Fibroblast of skin of left quadriceps (primary cell): ENCODE measurements around the gene HPCAL1.

Experiments used
- DNase-seq, 2 experiments: peaks; one replicate each; pipeline ENCODE4 v3.0.0-alpha.2; 2013; ENCODE audit warnings: low read depth in 2 of 2

Gene HPCAL1

DNA sequence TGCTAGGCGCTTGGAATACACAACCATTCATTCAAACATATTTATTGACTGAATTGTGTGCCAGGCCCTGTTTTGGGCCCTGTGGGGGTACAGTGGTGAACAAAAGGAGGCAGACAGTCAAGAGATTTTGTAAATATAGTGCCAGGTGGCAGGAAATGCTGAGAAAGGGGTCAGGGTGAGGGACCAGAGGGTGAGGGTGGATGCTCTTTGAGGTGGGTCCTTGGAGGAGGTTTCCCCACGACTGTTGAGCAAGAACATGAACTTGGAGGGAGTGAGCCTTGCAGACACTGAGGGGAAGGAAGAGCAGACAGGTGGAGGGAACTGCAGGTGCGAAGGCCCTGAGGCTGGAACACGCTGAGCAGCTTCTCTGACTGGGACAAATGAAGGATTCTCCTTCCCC lies 104.7 kb downstream of the HPCAL1 start:
- no peak for DNase-seq

DNA sequence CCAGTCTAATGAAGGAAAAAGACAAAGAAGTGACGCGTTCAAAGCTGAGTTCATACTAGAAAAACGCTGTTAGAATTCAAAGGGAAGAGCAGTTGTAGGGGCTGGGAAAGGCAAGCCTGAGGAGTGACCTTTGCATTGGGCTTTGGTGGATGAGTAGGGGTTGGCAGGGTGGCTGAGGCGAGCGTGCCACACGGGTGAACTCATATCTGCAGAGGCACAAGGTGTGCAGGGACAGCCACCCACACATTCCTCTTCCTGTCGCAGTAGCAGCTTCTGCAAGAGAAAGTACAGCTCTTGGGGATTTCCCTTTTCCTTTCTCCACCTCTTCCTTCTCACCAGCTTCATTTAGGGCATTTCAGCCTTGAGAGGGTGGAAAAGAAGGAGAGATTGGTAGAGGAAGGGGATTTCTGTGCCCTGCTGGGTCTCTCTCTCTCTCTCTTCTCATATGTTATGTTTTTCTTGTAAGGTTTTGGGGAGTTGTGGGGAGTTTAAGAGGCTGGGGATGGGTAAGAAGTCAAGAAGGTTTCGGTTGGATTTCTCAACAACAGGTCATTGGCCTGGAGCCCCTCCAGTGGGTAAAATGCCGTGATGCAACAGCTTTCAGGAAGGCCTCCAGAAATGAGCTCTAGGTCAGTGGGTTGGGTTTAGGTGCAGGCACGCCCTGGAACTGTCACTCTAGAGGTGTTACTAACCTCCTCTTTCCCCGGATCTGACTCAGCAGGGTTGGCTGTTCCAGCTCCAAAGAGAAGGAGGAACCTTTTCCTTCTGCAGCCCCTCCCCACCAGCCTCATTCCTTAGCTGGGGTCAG lies 105.3 kb downstream of the HPCAL1 start:
- no peak for DNase-seq

DNA sequence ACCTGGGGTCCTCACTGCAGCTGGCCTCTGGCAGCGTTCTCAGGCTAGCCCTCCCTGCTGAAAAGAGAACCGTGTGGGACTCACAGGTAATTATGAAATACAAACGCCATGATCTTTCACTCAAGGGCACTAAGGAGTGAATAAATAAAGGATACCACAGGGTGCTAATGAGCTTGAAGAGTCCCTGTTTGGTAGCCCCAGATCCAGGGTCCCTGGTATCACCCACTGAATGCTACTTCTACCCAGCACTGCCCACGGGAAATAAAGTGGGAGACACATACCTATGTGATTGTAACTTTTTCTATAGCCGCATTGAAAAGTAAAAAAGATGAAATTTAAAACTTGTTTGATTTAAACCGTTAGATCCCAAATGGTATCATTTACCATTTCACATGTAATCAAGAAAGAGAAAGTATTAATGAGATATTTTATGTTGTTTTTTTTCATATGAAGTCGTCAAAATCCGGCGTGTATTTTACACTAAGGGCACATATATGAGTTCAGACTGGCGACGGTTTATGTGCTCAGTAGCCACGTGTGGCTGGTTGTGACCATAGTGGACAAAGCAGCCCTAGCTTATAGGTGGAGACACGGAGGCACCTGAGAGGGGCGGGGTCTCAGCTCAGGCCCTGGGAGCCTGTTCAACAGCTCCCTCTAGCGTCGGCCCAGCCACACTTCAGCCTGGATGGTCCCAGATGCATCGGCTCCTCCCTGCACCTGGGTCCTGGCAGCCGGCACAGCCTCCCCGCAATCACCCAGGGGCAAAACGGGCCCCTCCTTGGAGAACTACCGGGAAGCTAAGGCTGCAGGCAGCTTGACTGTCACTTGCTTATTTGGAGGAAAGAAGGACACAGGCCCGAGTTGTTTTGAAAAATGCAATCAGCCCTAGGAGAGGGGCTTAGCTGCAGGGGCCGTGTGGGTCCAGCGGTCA lies 106.2 kb downstream of the HPCAL1 start:
- DNase-seq: no peak

DNA sequence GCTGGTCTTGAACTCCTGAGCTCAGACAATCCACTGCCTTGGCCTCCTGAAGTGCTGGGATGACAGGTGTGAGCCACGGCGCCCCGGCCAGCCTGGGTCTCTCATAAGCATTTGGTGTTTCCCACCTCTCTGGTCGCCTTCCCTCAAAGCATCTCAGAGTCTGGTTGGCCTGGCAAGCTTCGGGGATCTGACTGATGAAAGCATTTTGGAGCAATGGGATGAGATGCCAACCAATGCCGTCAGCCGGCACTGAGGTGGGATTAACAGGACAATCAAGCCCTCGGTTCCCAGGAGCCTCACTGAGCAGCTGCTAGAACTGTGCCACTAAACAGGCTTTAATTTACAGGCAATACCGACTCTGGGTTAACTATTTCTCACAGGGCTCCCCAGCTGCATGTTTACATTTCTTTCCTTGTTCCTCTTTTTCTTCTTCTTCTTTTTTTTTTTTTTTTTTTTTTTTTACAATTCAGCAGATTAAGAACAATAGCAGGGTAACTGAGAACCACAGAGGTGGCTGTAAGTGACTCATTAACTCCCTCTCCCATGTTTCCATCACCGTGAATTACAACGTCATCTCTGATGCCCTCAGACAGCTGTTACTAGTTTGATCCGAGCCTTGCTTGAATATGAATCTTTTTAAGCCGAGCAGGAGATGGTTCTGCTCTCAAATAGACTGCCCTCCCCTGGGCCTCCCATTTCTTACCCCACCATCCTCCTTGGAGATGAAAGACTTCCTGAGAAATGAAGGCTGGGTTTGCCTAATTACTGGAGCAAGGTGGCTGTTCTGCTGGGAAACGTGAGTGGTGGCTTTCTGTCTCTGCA lies 107.5 kb downstream of the HPCAL1 start:
- DNase-seq: no peak

DNA sequence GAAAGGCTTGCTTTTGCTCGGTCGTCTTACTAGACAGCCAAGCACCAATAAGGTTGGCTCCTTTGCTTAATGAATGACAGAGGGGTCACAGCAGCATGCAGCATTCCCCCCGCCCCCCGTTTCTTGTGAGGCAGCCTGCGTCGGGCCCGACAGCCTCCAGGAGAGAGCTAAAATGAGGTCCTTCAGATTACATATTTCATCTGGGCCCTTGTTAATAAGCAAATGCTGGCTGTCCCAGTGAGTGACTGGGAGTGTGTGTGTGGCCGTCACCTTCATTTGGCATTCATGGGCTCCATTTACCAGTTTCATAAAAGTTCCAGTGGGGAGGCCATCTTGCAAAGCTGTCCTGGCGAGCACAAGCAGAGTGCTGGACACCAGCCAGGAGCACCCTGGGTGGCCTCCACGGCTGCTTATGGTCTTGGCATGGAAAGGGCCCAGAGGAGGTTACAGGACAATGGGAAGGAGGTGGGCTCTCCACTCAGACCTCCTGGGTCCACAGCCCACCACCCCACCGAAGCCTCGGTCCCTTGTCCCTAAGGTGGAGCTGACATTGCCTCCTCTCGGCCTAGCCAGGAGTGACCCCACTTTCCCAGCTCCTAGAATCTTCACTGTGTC lies 108.2 kb downstream of the HPCAL1 start:
- DNase-seq: no peak

DNA sequence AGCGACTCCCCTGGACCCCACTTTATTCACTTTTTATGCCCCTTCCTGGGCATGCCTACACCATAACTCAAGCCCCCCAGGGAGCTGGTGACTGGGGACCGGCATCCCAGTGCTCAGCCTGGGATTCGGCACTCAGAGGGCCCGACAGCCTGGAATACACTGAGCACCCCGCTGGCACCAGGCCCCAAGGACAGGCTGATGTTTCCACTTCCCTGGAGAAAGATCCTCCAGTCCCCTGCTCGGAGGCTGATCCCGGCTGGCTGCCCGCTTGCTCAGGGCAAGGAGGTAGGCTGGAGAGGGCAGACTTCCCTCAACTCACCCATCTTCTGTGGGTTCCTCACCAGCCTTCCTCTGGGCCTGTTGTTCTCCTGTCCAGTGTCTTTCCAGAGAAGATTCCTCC lies 108.9 kb downstream of the HPCAL1 start:
- DNase-seq: no peak

DNA sequence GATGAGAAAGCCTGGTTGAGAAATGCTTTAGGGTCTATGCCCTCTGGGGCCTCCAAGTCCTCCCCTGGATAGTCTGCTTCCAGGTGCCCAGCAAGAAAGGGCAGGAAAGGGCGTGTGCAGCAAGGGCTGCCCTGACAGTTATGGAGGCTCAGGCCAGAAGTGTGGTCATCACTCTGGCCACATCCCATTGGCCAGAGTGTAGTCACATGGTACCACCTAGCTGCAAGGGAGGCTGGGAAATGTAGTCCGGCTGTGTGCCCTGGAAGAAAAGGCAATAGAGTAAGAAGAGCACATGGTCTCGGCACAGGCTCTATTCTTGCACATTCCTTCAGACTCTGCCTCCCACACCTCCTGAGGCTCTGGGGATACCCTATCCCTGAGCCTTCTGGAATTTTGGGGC lies 109.7 kb downstream of the HPCAL1 start:
- DNase-seq: no peak

DNA sequence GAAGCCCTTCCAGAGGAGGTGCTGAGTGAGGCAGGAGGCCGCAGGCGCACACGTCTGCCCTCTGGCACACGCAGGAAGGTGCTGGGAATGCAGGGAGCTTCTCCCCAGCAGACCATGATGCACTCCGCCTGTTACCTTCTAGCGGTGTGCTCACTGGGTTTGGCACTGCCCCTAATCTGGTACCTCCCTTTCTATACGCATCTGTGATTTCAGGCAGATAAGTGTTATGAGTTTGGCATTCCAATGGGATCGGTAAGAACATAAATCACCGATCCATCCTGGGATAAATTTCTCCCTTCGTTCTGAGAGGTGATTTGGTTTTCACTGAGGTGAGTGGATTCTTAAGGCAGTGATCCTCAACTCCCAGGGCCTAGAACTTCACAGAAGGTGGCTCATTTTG lies 110.8 kb downstream of the HPCAL1 start:
- DNase-seq: no peak

DNA sequence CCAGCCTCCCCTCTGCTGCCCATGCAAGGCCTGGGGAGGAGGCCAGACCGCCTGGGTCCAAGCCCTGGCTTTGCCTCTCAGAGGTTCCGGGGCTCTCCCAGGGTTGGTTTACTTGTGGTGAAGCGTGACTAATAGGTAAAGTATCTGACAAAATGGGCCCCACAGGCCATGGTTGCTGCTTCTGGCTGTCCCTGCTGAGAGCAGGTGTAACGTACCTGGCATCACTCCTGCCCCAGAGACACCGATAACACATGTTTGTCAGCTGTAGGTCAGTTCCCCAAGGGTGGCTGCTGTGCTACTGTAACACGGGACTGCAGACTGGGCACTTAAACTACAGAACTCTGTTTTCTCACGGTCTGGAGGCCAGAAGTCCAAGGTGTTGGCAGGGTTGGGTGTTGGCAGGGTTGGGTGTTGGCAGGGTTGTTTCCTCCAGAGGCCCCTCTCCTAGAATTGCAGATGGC lies 111.3 kb downstream of the HPCAL1 start:
- no peak for DNase-seq

DNA sequence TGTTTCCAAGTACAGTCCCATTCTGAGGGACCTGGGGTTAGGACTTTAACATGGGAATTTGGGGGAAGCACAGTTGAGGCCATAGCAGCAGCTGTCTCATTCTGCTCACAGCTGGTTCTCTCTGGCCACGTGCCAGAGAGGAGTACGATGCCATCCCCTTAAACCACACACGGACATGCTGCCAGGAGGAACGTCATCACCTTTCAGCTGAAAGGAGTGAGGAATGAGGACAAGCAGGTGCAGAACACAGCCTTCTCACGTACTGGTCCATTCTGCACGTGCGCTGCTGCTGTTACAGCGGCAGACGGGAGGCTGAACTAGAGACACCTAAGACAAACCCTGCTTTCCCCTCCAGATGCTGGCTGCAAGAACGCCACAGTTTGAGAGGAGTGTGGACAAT lies 111.9 kb downstream of the HPCAL1 start:
- no peak for DNase-seq

DNA sequence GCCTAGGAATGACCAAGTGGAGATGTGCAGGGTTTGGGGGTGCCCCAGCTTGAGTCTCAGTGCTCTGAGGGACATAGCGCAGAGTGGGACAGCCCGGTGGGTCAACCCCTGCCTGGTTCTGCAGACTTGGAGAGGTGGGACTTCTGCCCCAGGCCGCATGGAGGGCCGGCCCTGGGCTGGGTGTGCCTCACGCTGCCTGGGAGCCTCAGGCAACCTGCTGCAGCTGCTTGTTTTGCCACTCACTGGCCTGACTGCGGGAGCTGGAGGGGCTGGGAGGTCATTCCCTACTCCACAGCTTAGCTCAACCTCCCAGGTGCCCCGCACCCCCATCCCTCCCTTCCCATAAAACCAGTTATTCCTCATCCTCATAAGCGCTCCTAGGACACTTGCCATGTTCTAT lies 112.3 kb downstream of the HPCAL1 start:
- no peak for DNase-seq

DNA sequence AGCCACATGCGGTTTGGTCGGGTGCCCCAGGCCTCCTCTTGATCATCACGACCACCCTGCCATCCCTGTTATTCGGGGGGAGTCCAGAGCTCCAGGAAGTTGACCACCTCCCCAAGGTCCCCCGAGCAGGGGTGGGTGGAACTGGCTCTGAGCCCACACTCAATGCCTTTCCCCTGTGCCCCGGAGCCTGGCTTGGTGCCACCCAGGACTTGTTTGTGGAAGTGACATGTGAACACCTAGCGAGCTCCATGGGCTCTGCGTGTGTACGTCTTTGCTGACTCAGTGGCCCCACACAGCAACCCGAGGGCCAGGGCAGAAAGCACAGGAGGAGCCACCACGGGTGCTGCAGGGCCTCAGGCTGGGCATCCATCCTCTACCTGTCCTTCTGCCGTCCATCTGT lies 112.9 kb downstream of the HPCAL1 start:
- no peak for DNase-seq

DNA sequence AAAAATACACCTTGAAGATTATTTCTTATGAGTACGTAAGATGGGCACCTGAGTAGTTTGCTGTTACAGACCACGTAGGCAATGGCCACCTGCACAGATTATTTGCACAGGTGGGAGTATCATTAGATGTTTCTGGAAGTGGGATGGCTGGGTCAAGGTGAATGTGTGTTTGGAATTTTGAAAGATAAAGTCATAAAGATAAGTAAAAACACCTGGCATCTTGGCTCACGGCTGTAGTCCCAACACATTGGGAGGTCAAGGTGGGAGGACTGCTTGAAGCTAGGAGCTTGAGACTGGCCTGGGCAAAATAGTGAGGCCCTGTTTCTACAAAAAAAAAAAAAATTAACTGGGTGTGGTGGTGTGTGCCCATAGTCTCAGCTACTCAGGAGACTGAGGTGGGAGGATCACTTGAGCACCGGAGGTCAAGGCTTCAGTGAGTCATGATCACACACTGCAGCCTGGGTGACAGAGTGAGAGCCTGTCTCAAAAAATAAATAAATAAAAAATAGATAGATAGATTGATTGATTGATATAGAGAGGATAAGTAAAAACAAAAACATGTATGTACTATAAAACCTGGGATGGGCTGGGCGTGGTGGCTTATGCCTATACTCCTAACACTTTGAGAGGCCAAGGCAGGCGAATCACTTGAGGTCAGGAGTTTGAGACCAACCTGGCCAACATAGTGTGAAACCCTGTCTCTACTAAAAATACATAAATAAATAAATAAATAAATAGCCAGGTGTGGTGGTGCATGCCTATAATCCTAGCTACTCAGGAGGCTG lies 115.0 kb downstream of the HPCAL1 start:
- no peak for DNase-seq

DNA sequence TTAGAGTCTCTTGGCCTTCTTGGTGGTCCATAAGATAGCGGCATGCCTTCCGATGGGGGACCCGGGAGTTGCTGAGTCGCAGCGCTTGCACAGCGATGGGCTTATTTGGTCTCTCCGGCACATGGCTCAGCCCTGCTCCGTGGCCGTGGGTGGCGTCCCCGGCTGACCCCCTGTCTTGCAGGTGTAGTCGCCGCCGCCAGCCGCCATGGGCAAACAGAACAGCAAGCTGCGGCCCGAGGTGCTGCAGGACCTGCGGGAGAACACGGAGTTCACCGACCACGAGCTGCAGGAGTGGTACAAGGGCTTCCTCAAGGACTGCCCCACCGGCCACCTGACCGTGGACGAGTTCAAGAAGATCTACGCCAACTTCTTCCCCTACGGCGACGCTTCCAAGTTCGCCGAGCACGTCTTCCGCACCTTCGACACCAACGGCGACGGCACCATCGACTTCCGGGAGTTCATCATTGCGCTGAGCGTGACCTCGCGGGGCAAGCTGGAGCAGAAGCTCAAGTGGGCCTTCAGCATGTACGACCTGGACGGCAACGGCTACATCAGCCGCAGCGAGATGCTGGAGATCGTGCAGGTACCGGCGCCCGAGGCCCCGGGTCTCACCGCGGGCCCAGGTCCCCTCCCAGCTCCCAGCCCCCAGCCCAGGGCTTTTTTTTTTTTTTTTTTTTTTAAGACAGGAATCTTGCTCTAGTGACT lies 117.0 kb downstream of the HPCAL1 start:
- DNase-seq: no peak

DNA sequence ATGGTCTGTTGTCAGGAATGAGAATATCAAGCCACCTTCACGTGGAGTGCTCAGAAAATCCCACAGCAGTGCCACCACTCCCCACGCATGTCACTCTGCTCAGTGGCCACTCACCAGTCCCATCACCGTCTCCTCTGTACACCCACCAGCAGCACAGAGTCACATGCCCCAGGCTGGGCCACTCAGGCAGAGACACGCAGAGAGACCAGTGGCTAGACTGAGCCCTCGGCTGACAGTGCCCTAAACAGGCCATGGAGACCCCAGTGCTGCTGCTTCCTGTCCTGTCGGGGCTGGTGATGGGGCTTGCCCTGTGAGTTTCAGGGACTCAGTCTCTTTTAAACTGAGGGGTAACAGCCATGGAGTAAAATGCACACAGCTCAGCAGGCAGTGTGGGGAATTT lies 119.5 kb downstream of the HPCAL1 start:
- no peak for DNase-seq

DNA sequence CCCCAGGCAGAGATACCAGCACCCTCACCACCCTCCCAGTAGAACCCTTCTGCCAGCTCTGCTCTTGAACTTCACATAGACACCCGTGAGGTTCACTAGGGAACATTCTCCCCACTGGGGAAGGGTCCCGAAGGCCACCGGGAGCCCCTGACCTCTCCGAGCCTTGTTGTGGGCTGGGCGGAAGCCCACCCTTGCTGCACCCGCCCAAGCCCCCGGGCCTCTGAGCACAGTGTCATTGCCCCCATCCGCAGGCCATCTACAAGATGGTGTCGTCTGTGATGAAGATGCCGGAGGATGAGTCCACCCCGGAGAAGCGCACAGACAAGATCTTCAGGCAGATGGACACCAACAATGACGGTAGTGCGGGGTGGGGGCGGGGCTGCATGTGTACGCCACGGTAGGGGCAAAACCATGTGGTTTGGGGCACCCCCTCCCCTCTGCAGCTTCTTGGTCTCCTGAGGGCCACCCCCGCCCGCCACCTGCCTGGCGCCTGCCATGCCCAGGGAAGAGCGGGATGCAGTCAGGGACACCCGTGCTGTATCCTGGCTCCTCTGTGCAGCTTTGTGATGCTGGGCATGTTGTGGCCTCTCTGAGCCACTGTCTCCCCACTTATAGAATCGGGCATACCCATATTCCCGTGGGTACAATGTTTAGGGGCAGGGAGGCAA lies 120.2 kb downstream of the HPCAL1 start:
- no peak for DNase-seq

DNA sequence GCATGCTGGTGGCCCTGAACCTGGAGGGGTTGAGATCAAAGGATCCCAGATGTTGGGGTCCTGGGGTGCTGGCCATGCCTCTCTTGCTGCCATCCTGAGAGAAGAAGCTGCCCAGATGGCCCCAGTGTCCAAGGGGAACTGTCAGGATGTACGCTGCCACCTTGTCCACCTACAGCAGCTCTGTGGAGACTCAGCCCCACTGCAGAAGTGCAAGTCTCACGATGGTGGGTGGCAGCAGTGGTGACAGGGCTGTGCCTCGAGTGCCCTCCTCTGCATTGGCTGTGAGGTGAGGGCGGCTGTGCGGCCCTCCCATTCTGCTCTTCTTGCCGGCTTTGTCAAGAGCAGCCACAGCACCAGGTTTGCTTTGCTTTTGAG lies 120.7 kb downstream of the HPCAL1 start:
- DNase-seq: no peak

DNA sequence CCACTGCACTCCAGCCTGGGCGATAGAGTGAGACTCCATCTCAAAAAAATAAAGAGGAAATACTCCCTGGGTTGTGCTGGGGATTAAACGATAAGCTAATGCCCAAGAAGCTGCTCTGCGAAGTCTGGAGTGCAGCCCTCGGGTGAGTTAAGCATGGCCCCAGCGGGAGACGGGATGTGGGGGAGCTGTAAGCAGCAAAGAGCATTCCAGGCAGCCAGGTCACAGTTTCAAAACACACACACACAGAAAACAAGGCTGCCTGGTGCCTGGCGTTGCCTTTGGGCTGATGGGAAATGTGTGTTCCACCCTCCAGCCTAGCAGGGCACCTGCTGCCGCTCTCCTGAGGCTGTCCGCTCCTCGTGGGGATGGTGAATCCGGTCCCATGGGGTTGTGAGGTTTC lies 121.3 kb downstream of the HPCAL1 start:
- peak; percentile 74 to 76 for DNase-seq

DNA sequence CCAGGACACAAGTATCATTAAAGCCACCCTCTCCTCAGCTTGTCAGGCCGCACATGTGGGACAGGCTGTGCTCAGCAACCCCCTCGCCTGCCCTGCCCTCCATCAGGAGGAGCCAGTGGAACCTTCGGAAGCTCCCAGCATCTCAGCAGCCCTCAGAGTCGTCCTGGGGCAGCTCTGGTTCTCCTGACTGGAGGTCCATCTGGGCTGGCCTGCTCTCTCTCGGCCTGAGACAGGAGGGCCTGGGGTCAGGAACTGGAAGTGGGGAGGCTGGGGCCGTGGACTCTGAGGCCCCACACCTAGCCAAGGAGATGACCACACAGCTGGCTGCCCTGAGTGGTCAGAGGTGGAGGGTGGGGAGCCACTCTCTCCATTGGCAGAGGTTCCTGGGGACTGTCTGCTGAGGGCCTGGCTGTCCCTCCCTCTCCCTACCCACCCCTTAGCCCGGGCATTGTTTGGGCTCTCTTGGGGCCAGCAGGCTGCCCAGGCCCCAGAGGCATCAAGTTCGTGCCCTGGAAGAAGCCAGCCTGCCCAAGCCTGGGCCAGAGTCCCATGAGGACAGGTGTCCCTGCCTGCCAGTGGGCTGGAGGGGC lies 122.3 kb downstream of the HPCAL1 start:
- DNase-seq: no peak
